HG03060 (cell line): ENCODE results near the gene C19orf73.
"Not testable (repeated sequence)": the region's sequence is repeated elsewhere in the genome, so short reads cannot be mapped to it uniquely, and the experiment has no call there.

Experiments
- ATAC-seq: cut with Tn5 transposase; IDR thresholded peaks from one replicate; pipeline ENCODE4 v1.9.1; 2021; ENCODE audit warnings: low read depth, moderate number of reproducible peaks; ENCODE audit not compliant: unreplicated experiment

Gene C19orf73

GRCh38 chr19:49104229-49104864 lies 14.6 kb downstream of the C19orf73 start:
- ATAC-seq, result no peak

- ATAC-seq, result no peak
Measured at GRCh38 chr19:49103331-49104085, 15.4 kb downstream of the C19orf73 start.

GRCh38 chr19:49102303-49102702 lies 16.6 kb downstream of the C19orf73 start:
- no peak for ATAC-seq

DNA sequence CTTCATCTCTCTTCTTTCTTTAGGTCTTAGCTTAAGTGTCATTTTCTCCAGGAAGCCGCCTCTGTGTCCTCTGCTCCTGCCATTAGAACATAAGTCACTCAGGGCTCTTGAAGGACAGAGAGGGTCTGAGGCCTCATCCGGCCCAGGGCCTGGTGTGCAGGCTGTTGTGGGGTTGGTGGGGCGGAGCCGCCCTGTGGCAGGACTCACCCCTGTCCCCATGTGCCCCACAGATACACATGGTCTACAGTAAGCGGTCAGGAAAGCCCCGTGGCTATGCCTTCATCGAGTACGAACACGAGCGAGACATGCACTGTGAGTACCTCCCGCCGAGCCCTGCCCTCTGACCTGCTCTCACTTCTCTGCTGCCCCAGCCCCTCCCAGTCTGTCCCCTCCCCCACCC lies 17.8 kb downstream of the C19orf73 start:
- ATAC-seq, result no peak

DNA sequence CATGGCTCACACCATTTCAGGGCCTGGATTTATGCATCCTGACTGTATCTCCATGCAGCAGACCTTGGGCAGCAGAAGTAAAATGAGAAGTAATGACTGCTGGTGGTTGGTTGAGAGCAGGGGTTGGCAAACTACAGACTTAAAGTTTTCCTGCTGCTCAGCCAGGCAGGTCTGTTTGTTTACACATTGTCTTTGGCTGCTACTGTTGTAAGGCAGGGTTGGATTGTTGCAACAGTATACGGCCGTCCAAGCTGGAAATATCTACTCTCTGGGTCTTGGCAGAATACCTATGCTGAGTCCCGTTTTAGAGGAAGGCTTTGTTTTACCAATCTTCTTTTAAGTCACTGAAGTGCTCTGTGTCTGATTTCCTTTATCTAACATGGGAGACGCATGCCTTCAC lies 20.1 kb downstream of the C19orf73 start:
- ATAC-seq, result no peak

DNA sequence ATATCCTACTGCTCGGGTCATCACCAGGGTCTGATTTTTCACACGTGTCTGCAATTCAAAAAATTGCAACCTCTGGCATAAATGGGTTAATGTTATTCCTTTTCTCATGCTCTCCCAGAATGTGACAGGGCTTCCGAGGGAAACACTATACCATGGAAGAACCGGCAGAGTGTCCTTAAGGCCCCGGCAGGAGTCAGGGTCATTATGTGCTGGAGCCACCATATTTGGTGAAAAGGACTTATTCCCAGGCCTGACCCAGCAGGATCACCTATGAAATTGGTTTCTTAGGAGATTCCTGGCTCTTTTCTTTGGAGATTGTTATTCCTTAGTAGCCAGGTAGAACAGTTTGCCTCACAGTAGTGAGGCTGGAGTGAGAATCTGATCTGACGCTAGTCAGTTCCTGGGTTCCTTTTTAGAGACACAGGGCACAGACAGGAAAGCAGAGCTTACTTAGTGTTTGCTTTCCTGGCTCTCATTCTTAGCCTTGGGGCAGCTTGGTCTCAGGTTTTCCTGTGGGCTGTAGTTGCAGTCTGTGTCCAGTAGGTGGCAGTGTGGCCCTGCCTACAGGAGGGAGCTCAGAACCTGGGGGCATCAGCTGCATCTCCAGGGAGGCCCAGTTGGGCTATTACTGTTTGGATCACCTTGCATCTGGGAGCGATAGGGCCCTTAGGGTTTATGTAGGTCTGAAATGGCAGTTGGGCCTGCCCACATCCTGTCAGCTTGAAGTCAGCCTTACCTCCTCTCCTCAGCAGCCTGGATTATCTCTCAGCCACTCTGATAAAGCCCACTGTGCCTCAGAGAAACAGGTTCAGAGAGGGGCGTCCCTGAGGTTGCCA lies 21.3 kb downstream of the C19orf73 start:
- ATAC-seq, result no peak

- no peak for ATAC-seq
Measured at GRCh38 chr19:49094505-49095482, 24.1 kb downstream of the C19orf73 start.

GRCh38 chr19:49092686-49093085 lies 26.3 kb downstream of the C19orf73 start:
- ATAC-seq, result no peak

DNA sequence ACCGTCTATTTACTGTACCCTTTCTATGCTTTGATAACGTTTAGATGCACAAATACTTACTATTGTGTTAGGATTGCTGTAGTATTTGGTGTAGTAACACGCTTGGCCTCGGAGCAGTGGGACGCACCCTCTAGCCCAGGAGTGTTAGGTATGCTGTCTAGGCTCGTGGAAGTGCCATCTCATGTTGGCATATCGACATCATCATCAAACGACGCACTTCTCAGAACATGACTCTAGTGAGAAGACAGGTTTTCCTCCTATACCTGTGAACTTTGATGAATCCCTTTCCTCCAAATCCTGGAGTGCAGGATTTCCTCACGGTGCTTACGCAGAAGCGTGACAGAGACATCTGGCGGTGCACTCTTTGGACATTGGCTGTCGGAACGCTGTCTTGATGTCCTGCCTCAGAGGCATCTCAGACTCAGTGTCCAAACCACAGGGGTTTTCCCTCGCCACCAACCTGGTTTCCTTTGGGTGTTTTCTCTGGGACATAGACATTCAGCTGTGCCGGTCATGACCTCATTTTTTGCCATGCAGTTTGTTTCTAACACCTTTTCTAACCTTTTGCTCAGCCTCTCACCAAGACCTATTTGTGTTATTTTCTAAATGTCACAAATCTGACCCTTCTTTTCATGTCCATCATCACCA lies 27.4 kb downstream of the C19orf73 start:
- ATAC-seq, result no peak

DNA sequence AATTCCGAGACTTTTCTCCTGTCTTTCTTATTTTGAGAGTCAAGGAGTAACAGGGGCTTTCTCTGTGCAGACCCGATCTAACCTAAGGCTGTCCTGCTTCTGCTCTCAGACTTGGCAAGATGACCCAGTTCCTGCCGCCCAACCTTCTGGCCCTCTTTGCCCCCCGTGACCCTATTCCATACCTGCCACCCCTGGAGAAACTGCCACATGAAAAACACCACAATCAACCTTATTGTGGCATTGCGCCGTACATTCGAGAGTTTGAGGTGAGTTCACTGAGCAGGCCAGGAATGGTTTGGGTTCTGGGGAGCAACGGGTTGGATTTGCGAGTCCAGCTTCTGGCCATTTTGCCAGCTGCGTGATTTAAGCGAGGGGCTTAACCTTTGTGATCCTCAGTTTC lies 32.6 kb downstream of the C19orf73 start:
- ATAC-seq, result no peak

- no peak for ATAC-seq
Measured at GRCh38 chr19:49085868-49086232, 33.1 kb downstream of the C19orf73 start.

GRCh38 chr19:49085020-49085867 lies 33.7 kb downstream of the C19orf73 start, which contains the start of gene SNRNP70:
Gene SNRNP70 (plus strand): TSS chr19:49085451. CDS start chr19:49086415, 964 bp downstream.
- peak; percentile 85 for ATAC-seq

DNA sequence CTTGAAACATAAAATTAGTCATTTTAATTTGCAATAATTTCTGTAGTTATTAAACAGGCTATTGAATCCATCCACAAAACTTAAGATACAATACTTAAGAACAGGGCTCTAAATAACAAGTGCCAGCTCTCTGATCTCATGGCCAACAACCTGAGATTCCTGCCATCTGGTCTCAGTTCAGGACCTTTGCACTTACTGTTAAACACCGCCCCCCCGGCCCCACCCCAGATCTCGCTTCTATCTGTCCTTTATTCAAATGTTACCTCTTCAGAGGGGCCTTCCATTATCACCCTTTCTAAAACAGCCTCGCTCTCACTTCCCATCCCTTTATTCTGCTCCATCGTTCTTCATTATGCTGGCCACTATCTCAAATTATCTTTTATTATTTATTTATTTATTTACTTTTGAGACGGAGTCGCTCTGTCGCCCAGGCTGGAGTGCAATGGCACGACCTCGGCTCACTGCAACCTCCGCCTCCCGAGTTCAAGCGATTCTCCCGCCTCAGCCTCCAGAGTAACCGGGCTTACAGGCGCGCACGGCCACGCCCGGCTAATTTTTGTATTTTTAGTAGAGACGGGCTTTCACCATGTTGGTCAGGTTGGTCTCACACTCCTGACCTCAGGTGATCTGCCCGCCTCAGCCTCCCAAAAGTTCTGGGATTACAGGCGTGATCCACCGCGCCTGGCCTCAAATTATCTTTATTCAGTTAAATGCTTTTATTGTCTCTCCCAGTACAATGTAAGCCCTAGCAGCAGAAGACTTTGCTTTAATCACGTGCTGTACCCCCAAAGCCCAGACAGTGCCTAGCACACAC lies 34.5 kb downstream of the C19orf73 start:
- no peak for ATAC-seq

DNA sequence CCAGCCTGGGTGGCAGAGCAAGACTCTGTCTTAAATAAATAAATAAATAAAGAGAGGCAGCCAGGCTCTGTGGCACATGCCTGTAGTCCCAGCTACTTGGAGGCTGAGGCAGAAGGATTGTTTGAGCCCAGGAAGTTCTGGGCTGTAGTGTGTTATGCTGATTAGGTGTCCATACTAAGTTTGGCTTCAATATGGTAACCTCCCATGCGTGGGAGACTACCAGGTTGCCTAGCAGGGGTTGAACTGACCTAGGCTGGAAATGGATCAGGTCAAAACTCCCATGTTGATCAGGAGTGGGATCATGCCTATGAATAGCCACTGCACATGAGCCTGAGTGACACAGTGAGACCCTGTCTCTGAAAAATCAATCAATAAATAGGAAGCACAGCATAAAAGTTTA lies 37.7 kb downstream of the C19orf73 start:
- ATAC-seq, result no peak

GRCh38 chr19:49080392-49080791 lies 38.6 kb downstream of the C19orf73 start:
- ATAC-seq, result no peak

GRCh38 chr19:49074869-49075268 lies 44.1 kb downstream of the C19orf73 start:
- not testable (repeated sequence) for ATAC-seq

DNA sequence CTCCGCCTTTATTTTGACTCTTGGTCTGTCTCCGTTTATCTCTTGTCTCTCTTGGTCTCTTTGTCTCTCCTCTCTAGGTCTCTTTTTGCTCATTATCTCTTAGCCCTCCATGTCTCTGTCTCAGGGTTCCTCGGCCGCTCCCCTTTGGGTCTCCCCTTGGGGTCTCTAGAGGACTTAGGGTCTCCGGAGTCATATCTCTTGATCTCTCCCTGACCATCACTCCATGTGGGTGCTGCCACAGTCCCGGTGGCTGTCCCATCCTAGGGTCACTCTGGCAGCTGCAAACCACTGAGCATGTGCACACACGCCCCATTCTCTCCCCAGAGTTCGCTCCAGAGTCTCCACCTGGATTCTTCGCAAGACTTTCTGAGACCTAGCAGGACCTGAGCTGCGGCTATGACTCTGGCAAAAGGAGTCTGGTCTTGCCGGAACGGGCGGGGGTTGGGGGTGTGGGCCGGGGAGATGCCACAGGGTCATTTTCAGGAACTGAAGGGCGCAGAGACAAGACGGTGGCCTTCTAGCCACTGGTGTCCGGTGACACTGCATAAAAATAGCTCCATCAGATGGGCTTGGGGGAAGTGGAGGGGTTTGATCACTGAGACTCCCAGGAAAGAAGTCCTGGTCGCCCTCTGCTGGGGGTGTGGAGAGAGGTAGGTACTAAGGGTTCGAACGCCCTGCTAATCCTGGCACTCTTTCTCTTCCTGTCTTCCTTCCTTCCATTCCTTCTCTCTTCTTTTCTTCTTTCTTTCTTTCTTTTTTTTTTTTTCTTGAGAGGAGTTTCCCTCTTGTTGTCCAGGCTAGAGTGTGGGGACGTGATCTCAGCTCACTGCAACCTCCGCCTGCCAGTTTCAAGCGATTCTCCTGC lies 45.2 kb downstream of the C19orf73 start:
- ATAC-seq, result no peak
